ENCODE measurements around the gene CYP46A1. TPM values are rescaled to one million over a fixed set of nuclear protein-coding genes. Genes with fewer than 3 reads are reported as not detected.

Gene CYP46A1
- total and polyA plus RNA-seq, 2 experiments from 2014 or later, result 0.22 to 0.29 TPM

DNA sequence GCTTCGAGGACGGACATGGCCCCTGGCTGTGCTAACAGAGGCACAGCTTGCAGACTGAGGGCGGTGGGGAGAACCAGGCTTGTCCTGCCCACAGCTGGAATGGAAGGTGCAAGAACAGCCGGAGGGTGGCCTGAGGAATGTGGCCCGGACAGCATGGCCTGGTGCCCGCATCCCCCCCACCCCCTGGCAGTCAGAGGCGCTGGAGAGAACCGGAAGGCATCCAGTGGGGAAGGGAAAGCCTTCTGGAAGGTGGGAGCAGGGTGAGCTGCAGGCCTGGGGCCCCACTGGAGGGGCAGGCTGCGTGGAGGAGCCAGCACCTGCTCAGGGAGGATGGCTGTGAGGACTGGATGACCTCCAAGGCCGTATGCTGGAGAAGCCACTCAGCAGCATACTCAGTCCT lies 8.1 kb upstream of the CYP46A1 start:
- 85 to 86% methylated on average over 8 to 10 of the region's 10 CpGs for WGBS, 2 experiments (ENCODE audit: low coverage in 1 of 2, low lambda C conversion rate in 2 of 2, missing lambda C conversion rate in 2 of 2)
- H2AFZ ChIP-seq, result no peak overlapping the region

GRCh38 chr14:99676657-99677056 lies 7.4 kb upstream of the CYP46A1 start:
- in situ Hi-C loops (cut with MboI), result no loop called here
- TF ChIP-seq EZH2phosphoT487 (IDR thresholded peaks at IDR 0.05; ENCODE audit: insufficient read depth, low read depth) (no peak), EZH2 (IDR thresholded peaks at IDR 0.05; ENCODE audit: insufficient read depth, poor library complexity, severe bottlenecking) (no peak)
- no peak for DNase-seq
- Histone ChIP-seq H3K27me3 (replicated peaks; ENCODE audit: insufficient read depth) (no peaks in the 10 kb centered on the region), H3K4me3 (no peak overlapping the region), H3K9me3 (ENCODE audit: low read depth) (no peaks in the 10 kb centered on the region), H3K9me2 (ENCODE audit: insufficient read depth) (no peaks in the 10 kb centered on the region), H3K4me2 (ENCODE audit: unreplicated experiment) (no peak overlapping the region), H3K79me2 (ENCODE audit: insufficient read depth) (no peaks in the 10 kb centered on the region), H3K9ac (no peak overlapping the region), H3F3A (ENCODE audit: insufficient read depth) (no peaks in the 10 kb centered on the region), H3K36me3 (ENCODE audit: low read depth) (no peaks in the 10 kb centered on the region), H3K27ac (no peak overlapping the region), H3K4me1 (ENCODE audit: insufficient read depth) (0 out of 2 replicates have a peak, but pooled peaks cover under 1% of the 10 kb centered on the region), H4K20me1 (ENCODE audit: insufficient read depth) (no peaks in the 10 kb centered on the region), H2AFZ (no peak overlapping the region)
- WGBS, 2 experiments (ENCODE audit: low coverage in 1 of 2, low lambda C conversion rate in 2 of 2, missing lambda C conversion rate in 2 of 2), result 63 to 64% methylated on average over 8 of the region's 8 CpGs

More for the DNA sequence above, 8.1 kb upstream of the CYP46A1 start:
- no peak overlapping the region for H3K4me3 ChIP-seq
- H3K27ac ChIP-seq, result no peak overlapping the region
- H3K9me3 ChIP-seq (ENCODE audit: low read depth), result no peaks in the 10 kb centered on the region
- H3K9me2 ChIP-seq (ENCODE audit: insufficient read depth), result no peaks in the 10 kb centered on the region
- H3K79me2 ChIP-seq (ENCODE audit: insufficient read depth), result no peaks in the 10 kb centered on the region
- DNase-seq, result no peak
- no peak overlapping the region for H3K4me2 ChIP-seq (ENCODE audit: unreplicated experiment)
- no peaks in the 10 kb centered on the region; the same call in 1 of the 2 replicates for H3F3A ChIP-seq (ENCODE audit: insufficient read depth)
- no peaks in the 10 kb centered on the region for H4K20me1 ChIP-seq (ENCODE audit: insufficient read depth)
- in situ Hi-C loops (cut with MboI), result no loop called here
- H3K9ac ChIP-seq, result no peak overlapping the region
- no peaks in the 10 kb centered on the region for H3K36me3 ChIP-seq (ENCODE audit: low read depth)
- peaks cover 8% of the 10 kb centered on the region; the same call in 1 of the 2 replicates for H3K4me1 ChIP-seq (ENCODE audit: insufficient read depth)
- no peaks in the 10 kb centered on the region for H3K27me3 ChIP-seq (replicated peaks; ENCODE audit: insufficient read depth)
- TF ChIP-seq EZH2phosphoT487 (IDR thresholded peaks at IDR 0.05; ENCODE audit: insufficient read depth, low read depth) (no peak), EZH2 (IDR thresholded peaks at IDR 0.05; ENCODE audit: insufficient read depth, poor library complexity, severe bottlenecking) (no peak)

GRCh38 chr14:99677231-99678140 lies 6.6 kb upstream of the CYP46A1 start:
- H4K20me1 ChIP-seq (ENCODE audit: insufficient read depth), result no peaks in the 10 kb centered on the region
- no peaks in the 10 kb centered on the region for H3K4me1 ChIP-seq (ENCODE audit: insufficient read depth)
- H3K9me3 ChIP-seq (ENCODE audit: low read depth), result no peaks in the 10 kb centered on the region
- no peaks in the 10 kb centered on the region for H3K27me3 ChIP-seq (replicated peaks; ENCODE audit: insufficient read depth)
- DNase-seq, result peak; percentile 37
- no peak overlapping the region for H3K4me2 ChIP-seq (ENCODE audit: unreplicated experiment)
- no peak overlapping the region for H3K4me3 ChIP-seq
- H3K9ac ChIP-seq, result no peak overlapping the region
- H3K9me2 ChIP-seq (ENCODE audit: insufficient read depth), result no peaks in the 10 kb centered on the region
- no peaks in the 10 kb centered on the region for H3K36me3 ChIP-seq (ENCODE audit: low read depth)
- in situ Hi-C loops (cut with MboI), result no loop called here
- H3K79me2 ChIP-seq (ENCODE audit: insufficient read depth), result no peaks in the 10 kb centered on the region
- H3F3A ChIP-seq (ENCODE audit: insufficient read depth), result no peaks in the 10 kb centered on the region
- WGBS, 2 experiments (ENCODE audit: low coverage in 1 of 2, low lambda C conversion rate in 2 of 2, missing lambda C conversion rate in 2 of 2), result 84 to 85% methylated on average over 16 of the region's 16 CpGs
- TF ChIP-seq EZH2phosphoT487 (IDR thresholded peaks at IDR 0.05; ENCODE audit: insufficient read depth, low read depth) (no peak), EZH2 (IDR thresholded peaks at IDR 0.05; ENCODE audit: insufficient read depth, poor library complexity, severe bottlenecking) (no peak)
- H2AFZ ChIP-seq, result no peak overlapping the region
- H3K27ac ChIP-seq, result no peak overlapping the region

- no peaks in the 10 kb centered on the region for H3K9me3 ChIP-seq (ENCODE audit: low read depth)
- TF ChIP-seq EZH2 (IDR thresholded peaks at IDR 0.05; ENCODE audit: insufficient read depth, poor library complexity, severe bottlenecking), result no peak
- no peak for TF ChIP-seq EZH2phosphoT487 (IDR thresholded peaks at IDR 0.05; ENCODE audit: insufficient read depth, low read depth)
- no peaks in the 10 kb centered on the region for H3F3A ChIP-seq (ENCODE audit: insufficient read depth)
- in situ Hi-C loops (cut with MboI), result no loop called here
- no peak for DNase-seq
- H3K4me1 ChIP-seq (ENCODE audit: insufficient read depth), result peaks cover 3% of the 10 kb centered on the region; the same call in 1 of the 2 replicates
- no peaks in the 10 kb centered on the region for H3K27me3 ChIP-seq (replicated peaks; ENCODE audit: insufficient read depth)
- H3K27ac ChIP-seq, result no peak overlapping the region
- no peak overlapping the region for H3K4me3 ChIP-seq
- no peaks in the 10 kb centered on the region for H3K79me2 ChIP-seq (ENCODE audit: insufficient read depth)
- H4K20me1 ChIP-seq (ENCODE audit: insufficient read depth), result no peaks in the 10 kb centered on the region
- no peaks in the 10 kb centered on the region for H3K9me2 ChIP-seq (ENCODE audit: insufficient read depth)
- no peak overlapping the region for H3K9ac ChIP-seq
- no peaks in the 10 kb centered on the region for H3K36me3 ChIP-seq (ENCODE audit: low read depth)
- no peak overlapping the region for H3K4me2 ChIP-seq (ENCODE audit: unreplicated experiment)
- H2AFZ ChIP-seq, result no peak overlapping the region
- WGBS, 2 experiments (ENCODE audit: low coverage in 1 of 2, low lambda C conversion rate in 2 of 2, missing lambda C conversion rate in 2 of 2), result 96 to 97% methylated on average over 6 of the region's 6 CpGs
Observed at GRCh38 chr14:99678198-99678597, 5.9 kb upstream of the CYP46A1 start.

Data from GM23248 (cell line).